Measurements from ENCODE around the gene HMCN2. TPM values are rescaled to one million over a fixed set of nuclear protein-coding genes. Genes with fewer than 3 reads are reported as not detected.

The HMCN2 gene
- total and polyA plus RNA-seq, 8 donors, result 0.31 to 3.9 (median 0.68) TPM

DNA sequence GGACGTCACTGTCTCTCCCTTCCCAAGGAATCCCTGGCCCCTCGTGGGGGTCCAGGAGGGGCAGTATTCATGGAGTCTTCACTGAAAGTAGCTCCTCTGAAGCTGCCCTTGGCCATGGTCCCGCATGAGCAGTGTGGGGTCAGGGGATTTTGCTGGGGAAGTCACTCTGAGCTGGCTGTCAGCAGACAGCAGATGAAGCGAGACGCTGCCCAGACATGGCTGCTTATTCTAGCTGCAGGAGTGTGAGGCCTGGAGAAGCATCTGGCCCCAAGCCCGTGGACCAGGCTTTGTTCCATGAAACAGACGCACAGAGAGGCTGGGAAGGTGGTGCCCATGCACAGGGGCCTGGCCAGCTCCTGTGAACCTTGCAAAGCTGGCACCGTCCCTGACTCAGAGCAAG is 157.7 kb downstream of the HMCN2 start:
- DNase-seq (no peak), ATAC-seq (no peak)
- H3K36me3 ChIP-seq, result no peaks in the 10 kb centered on the region
- intact Hi-C loops (cut with DNase I), result no loop called here
- peaks cover 0 to 7% of the 10 kb centered on the region in 2 donors for H3K4me1 ChIP-seq
- no peak overlapping the region for H3K4me3 ChIP-seq
- H3K27me3 ChIP-seq, result no peaks in the 10 kb centered on the region
- TF ChIP-seq, protein P1, sequence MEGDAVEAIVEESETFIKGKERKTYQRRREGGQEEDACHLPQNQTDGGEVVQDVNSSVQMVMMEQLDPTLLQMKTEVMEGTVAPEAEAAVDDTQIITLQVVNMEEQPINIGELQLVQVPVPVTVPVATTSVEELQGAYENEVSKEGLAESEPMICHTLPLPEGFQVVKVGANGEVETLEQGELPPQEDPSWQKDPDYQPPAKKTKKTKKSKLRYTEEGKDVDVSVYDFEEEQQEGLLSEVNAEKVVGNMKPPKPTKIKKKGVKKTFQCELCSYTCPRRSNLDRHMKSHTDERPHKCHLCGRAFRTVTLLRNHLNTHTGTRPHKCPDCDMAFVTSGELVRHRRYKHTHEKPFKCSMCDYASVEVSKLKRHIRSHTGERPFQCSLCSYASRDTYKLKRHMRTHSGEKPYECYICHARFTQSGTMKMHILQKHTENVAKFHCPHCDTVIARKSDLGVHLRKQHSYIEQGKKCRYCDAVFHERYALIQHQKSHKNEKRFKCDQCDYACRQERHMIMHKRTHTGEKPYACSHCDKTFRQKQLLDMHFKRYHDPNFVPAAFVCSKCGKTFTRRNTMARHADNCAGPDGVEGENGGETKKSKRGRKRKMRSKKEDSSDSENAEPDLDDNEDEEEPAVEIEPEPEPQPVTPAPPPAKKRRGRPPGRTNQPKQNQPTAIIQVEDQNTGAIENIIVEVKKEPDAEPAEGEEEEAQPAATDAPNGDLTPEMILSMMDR (IDR thresholded peaks at IDR 0.05), result no peak
- H3K9me3 ChIP-seq, result no peaks in the 10 kb centered on the region
- no peak overlapping the region for H3K27ac ChIP-seq

DNA sequence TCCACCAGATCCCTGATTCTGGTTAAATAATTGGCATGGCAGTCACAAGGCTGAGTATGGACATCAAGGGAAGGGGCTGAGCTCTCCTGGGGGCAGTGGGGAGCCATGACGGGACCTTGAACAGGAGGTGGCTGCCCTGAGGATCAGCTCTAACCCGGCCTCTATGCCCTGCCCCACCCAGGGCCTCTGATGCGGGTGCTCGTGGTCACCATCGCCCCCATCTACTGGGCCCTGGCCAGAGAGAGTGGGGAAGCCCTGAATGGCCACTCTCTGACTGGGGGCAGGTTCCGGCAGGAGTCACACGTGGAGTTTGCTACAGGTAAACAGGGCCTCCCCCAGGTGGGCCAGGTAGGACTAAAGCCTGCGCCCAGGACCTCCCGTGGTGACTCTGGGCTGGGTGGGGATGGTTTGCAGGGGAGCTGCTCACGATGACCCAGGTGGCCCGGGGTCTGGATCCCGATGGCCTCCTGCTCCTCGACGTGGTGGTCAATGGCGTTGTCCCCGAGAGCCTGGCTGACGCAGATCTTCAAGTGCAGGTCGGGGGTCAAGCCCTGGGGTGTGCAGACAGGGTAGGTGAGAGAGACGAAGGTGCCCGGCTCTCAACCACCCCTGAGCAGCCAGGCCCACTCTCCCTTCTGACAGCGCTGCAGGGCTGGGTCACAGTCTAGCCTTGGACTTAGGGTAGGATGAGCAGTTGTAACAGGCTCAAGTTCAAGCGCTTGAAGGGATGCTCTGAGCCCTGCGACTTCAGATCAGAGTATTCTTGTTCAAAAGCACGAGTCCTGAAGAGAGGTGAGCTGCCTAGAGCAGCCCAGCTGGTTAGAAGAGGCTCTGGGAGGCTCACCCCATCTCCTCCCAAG is 159.3 kb downstream of the HMCN2 start:
- no peaks in the 10 kb centered on the region for H3K36me3 ChIP-seq
- DNase-seq (no peak), ATAC-seq (no peak)
- no peak overlapping the region for H3K27ac ChIP-seq
- TF ChIP-seq, protein P1 (IDR thresholded peaks at IDR 0.05), result no peak
- no peaks in the 10 kb centered on the region for H3K27me3 ChIP-seq
- H3K4me3 ChIP-seq, result no peak overlapping the region
- intact Hi-C loops (cut with DNase I), result no loop called here
- H3K4me1 ChIP-seq, result peaks cover 0 to 7% of the 10 kb centered on the region in 2 donors
- no peaks in the 10 kb centered on the region for H3K9me3 ChIP-seq

DNA sequence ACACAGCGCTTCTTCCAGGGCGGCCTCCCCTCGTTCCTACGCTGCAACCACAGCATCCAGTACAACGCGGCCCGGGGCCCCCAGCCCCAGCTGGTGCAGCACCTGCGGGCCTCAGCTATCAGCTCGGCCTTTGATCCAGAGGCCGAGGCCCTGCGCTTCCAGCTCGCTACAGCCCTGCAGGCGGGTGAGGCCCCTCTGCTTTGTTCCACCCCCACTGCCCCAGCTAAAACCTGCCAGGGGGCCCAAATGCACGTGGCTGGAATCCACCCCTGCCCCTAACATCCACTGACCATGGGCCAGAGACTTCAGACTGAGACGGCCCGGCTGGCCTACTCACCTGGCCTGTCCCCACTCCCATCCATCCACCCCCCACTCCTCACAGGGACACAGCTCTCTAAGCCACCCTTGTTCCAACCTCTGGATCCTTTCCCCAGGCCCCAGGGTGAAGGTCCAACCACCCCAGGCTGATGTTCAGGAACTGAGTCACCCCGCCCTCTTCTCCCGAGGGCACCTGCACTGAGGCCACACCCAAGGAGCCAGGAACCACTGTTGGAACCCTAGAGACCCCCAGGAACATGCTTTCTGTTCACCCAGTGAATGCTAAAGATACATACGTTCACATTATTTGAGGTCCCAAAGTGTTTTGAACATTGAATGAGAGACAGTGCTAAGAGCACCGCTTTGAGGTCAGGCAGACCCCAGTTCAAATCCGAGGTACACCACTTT is 160.3 kb downstream of the HMCN2 start:
- TF ChIP-seq, protein P1 (IDR thresholded peaks at IDR 0.05), result no peak
- H3K27ac ChIP-seq, result no peak overlapping the region
- H3K36me3 ChIP-seq, result no peaks in the 10 kb centered on the region
- intact Hi-C loops (cut with DNase I), result no loop called here
- DNase-seq (no peak), ATAC-seq (no peak)
- H3K27me3 ChIP-seq, result no peaks in the 10 kb centered on the region
- H3K4me3 ChIP-seq, result no peak overlapping the region
- peaks cover 0 to 7% of the 10 kb centered on the region in 2 donors for H3K4me1 ChIP-seq
- H3K9me3 ChIP-seq, result peaks cover 0 to 8% of the 10 kb centered on the region in 2 donors

DNA sequence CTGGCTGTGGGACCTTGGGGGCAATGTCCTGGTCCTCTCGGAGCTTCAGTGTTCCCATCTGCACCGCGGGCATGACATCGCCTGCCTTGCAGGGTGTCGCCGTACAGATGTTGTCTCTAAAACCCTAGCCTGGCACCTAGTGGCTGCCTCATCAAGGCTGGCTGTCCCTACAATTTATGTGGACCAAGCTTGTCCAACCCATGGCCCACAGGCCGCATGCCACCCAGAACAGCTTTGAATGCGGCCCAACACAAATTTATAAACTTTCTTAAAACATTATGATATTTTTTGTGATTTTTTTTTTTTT is 160.9 kb downstream of the HMCN2 start:
- H3K36me3 ChIP-seq, result no peaks in the 10 kb centered on the region

More for the DNA sequence above, 160.9 kb downstream of the HMCN2 start:
- H3K27me3 ChIP-seq, result peaks cover 0 to 3% of the 10 kb centered on the region in 2 donors
- peaks cover 0 to 7% of the 10 kb centered on the region in 2 donors for H3K4me1 ChIP-seq
- peaks cover 0 to 8% of the 10 kb centered on the region in 2 donors for H3K9me3 ChIP-seq
- no peak for ATAC-seq
- no peak overlapping the region for H3K4me3 ChIP-seq
- TF ChIP-seq, protein P1 (IDR thresholded peaks at IDR 0.05), result no peak
- DNase-seq, result no peak
- H3K27ac ChIP-seq, result no peak overlapping the region
- intact Hi-C loops (cut with DNase I), result no loop called here

Measured in left lung (tissue), 10 donors.